HG02623 (cell line): ENCODE results near the gene STEAP1B.
"Not testable (repeated sequence)": the region's sequence is repeated elsewhere in the genome, so short reads cannot be mapped to it uniquely, and the experiment has no call there.

Experiments
- ATAC-seq: cut with Tn5 transposase; IDR thresholded peaks from one replicate; pipeline ENCODE4 v1.9.1; 2021; ENCODE audit warnings: moderate library complexity; ENCODE audit not compliant: unreplicated experiment

STEAP1B gene

DNA sequence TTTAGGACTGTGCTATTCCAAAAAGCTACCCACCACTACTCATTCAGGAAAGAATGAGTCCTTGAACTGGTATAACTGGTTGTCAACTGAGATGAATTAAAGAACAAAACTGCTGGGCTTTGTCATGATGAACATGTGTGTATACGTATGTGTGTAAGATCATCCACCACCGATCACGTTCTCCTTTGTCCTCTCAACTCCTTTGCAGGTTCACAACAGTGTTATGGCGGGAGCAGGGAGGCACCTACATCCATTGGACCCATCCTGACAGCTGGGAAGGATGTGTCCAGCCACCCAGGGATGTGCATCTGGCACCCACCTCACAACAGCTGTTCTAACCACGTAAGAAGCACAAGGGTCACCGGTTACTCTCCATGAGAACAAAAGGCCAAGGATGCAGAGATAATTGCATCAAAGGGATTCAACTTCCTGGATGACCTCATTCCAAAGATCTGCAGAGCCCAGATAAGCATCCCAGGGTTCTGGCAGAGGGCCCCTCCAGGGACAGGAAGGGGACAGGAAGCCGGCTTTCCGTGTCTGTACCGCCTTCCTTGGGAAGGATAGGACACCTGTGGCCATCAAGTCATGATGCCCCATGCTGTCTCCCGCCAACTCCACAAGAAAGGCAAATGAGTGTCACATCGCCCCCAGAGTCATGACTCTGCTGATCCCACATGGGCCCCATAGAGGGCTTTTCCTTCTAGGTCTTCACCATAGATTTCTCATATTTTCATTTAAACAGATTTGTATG is 66.1 kb downstream of the STEAP1B start:
- ATAC-seq = no peak

DNA sequence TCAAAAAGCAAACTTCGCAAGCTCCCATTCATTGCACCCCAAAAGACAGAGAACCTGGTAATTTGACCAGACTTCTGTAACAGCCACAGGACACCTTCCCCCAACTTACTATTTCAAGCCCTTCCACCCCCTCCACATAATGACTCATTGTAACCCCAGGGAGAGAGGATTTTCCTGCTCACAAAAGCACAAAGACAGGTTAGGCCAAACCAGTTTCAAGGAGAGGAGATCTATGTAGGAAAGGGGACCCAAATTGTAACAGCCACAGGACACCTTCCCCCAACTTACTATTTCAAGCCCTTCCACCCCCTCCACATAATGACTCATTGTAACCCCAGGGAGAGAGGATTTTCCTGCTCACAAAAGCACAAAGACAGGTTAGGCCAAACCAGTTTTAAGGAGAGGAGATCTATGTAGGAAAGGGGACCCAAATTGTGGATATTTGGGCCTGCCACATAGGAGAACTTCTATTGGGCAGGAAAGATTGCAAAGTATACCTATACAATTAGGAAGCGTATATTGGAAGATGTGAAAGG is 66.8 kb downstream of the STEAP1B start:
- not testable (repeated sequence) for ATAC-seq

DNA sequence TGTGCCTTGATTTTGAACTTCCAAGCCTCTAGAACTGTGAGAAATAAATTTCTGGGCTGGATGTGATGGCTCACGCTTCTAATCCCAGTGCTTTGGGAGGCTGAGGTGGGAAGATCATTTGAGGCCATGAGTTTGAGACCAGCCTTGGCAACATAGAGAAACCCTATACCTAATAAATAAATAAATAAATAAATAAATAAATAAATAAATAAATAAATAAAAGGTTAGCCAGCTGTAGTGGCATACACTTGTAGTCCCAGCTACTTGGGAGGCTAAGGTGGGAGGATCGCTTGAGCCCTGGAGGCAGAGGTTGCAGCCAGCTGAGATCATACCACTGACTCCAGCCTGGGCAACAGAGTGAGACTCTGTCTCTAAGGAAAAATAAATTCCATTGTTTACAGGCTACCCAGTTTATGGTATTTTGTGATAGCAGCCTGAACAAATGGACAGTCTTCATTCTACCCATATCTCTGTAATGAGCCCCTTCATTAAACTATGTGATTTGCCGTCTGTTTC is 67.7 kb downstream of the STEAP1B start:
- no peak for ATAC-seq

DNA sequence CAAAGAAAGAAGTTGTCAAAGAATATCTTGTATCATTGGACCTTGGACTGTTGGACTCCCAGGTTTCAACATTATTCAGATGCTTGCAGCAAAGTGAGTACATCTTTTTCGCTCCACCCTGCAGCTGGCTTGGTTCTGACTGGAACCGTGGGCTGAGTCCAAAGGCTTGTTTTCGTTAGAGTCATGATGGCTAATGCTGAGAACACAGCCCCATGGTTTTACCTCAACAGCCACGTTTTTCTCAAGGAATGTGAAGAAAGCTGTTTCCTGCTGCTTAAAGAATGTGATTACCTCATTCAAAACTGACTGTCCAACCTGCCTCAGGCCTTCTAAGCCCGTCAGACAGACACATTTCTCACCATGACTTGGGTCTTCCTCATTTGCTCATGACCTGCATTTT is 69.5 kb downstream of the STEAP1B start:
- no peak for ATAC-seq

DNA sequence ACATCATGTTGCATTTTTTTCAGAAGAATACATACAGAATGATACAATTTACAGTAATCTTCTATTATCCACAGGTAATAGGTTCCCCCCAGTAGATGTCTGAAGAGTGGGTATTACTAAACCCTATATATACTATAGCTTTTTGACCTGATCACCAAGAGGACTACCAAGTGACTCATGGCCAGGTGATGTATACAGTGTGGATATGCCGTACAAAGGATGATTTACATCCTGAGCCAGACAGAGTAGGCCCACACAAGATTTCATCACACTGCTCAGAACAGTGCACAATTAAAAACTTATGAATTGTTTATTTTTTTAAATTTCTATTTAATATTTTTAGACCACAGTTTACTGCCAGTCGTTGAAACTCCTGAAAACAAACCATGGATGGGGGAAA is 70.6 kb downstream of the STEAP1B start:
- no peak for ATAC-seq

DNA sequence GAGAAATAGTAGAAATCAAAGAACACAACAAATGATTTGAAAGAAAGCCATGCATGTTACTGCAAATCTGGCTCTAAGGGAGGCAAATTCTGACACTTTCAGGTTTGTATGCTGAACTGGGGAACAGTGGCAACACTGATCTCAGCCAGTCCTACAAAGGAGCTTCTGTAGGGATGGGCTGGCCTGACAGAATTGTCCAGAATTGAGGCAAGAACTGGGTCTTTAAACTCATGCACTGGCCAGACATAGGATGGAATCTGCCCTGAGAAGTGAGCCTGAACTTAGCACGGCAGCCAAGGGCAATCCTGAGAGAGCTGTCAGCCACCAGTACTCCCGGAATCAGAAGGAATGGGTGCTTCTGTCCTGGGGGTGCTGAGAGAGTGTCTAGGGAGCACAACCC is 72.1 kb downstream of the STEAP1B start:
- no peak for ATAC-seq

DNA sequence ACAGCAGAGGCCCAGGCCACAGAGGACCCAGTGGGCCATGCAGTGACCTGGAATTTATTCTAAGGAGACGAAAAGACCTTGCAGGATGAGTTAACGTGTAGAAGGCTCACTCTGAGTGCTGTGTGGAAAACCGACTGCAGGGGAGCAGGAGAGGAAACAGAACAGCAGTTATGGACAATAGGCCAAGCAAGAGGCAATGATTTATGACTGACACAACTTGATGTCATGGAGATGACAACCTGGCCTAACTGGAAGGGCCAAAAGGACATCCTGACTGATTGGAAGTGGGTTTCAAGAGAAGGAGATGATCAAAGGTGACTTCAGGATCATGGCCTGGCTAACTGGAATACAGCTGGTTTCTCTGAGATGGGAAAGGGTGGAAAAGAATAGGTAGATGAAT is 72.9 kb downstream of the STEAP1B start:
- ATAC-seq = no peak

DNA sequence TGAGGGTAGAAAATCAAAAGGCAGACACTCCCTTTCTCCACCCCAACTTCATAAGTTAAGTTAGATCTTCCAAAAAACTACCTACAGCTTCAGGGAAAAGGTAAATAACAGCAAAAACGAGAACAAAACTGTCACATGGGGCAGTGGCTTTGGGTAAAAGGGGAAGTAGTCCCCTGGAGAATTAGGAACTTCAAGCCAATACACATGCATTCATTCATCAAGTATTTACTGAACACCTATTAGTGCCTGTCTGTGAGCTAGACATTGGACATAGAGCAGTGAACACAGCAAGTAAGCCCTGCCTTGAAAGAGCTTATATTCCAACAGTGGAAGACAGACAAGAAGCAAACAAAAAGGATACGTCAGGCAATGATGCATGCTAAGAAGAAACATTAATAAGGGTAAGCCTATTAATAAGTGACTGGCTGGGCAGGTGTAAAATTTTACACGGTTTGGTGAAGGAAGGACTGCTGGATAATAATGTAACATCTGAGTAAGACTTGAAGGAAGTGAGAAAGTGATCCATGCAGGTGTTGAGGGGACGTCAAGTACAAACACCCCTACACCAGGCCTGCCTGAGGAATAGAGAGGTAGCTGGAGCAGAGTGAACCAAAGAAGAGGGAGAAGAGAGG is 73.4 kb downstream of the STEAP1B start:
- peak; percentile 69 for ATAC-seq

DNA sequence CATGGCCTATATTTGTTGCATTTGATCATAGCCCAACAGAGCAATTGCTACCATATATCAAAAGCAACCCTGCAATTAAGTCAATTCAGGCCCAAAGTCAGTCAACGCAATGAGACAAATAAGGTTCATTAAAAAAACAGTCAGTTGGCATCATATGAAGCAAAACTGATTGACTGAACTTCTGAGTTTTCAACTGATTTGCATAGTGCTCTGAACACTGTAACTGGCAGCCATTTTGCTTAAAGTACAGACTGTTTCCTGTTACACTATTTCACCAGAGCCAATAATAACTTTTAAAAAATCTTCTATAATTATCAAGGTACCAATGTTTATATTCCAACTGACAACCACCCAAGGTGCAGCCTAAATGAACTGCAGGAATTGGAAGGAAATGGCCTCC is 74.6 kb downstream of the STEAP1B start:
- ATAC-seq = no peak

DNA sequence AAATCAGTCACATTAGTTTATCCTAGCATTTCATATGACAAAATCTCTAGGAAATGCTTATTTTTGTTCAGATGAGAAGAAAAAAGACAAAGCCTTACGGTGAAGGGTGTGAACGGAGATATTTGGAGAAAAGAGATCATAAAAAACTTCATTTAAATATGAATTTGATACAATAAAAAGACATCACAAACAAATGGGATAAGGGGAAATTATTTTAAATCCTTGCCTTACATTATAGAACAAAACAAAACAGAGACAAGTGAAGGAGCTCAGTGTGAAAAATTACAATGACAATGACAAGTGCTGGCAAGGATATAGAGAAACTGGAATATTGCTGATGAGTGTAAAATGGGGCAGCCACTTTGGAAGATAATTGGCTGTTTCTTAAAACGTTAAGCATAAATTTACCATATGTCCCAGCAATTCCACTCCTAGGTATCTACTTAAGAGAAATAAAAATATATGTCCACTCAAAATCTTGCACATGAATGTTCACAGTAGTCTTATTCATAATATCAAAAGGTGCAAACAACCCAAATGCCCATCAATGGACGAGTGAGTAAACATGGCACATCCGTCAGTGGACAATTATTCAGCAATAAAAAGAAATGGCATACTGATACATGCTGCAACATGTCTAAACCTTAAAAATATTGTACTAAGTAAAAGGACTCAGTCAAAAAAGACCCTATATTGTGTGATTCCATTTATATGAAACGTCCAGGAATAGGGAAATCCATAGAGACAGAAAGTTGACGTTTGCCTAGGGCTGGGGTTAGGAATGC is 77.0 kb downstream of the STEAP1B start:
- no peak for ATAC-seq

DNA sequence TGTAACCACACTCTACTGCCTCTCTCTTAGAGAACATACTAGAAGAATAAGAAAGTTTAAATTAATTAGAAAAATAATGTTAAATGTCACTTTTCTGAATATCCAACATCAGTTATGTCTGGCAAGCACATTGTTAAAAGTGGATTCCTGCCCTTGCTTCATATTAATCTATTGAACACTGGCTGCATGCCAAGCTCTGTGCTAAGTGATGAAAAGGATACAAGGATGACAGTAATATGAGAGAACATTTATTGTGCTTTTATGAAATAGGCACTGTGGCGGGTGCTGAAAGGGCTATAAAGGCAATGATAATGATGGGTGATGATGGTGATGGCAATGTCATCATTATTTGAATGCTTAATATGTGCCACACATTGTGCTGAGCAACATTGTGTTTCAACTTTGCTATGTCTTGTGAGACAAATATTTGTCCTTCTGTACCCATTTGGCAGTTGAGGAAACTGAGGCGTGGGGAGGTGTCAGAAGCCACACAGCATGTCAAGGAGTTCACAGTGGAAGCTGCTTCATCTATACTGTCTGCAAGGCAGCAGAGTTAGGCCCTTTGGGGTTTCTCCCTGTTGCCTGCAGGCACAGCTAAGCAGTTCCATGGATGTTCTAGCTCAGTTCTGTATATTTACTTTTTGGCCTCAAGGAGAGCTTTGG is 78.9 kb downstream of the STEAP1B start:
- no peak for ATAC-seq

DNA sequence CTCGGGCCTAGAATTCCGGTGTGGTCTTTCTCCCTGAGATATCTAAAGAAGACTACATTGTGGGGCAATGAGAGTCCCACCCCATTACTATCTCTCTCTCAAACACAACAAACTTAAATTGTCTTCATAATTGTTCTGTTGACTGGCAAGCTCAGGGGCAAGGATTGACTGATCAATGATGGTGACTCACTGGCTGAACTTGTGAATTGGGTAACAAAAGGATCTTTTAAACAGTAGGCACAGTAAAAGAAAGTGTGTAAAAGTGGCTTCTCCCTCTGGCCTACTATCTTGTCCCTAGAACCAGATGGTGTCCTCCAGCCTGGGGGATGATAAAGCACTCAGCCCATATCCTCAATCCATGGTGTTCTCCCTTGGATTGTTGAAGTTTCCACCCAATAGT is 80.0 kb downstream of the STEAP1B start:
- no peak for ATAC-seq

DNA sequence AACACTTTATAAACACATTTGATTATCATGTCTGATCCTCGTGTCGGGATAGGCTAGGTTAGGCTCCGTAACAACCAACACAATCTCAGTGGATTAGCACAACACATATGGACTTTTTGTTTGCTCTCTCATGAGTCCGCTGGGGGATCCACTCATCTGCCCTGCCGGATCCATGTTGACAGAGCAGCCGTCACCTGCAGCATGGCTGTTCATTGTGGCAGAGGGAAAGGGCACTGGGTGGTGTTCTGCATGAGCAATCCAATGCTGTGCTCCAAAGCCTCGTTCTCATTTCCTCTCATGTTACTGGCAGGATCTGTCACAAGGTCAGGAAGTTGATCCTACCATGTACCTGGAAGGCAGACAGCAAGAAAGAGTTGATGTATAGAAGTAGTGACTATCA is 80.5 kb downstream of the STEAP1B start:
- ATAC-seq = no peak

DNA sequence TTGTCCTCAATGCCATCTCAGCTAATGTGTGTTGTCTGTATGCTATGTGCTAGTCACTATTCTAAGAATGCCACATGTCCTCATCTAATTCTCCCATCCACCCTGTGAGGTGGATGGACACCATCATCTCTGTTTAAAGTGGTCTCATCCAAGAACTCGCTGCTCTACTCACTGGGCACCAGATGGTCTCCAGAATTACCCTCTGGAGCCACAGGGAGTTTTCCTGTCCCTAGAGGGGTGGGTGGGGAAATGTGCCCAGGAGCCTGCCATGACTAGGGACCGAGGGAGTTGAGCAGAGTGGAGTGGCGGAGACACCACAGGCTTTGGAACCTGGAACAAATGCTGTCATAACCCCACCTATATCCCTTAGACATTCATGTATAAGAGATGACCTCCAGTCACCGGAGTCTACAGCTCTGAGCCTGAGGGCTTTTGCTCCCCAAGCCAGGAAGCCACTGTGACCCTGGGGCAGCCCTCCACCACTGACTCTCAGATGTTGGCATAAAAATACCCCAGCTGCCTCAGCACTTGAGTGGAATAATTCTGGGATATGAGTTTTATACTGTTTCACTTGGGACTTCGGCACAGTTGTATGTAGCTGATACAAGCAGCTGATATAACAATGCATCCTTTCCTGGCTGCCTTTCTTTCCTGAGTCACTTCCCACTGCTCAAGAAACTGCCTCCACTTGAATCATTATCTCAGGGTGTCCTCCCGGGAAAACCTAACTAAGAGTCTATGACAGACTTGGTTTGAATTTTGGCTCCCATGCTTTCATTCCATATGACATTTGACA is 81.5 kb downstream of the STEAP1B start:
- ATAC-seq = no peak

DNA sequence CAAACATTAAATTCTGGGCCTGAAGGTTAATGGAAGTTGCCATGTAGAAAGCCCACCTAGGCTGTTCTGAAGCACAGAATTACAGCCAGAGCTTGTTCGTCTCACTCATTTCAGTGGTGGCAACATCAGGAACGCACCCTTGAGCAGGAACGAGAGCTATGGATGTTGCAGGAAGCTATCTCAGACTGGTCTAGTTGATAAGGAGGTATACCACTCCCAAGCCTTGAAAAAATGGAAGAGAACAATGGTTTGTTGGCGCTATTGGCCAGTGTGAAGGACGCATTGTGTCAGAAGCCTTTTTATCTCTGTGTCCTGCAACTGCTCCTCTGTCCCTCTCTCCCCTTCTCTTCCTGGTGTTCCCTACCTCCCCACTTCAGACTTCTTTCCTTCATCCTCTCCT is 82.1 kb downstream of the STEAP1B start:
- ATAC-seq = no peak

DNA sequence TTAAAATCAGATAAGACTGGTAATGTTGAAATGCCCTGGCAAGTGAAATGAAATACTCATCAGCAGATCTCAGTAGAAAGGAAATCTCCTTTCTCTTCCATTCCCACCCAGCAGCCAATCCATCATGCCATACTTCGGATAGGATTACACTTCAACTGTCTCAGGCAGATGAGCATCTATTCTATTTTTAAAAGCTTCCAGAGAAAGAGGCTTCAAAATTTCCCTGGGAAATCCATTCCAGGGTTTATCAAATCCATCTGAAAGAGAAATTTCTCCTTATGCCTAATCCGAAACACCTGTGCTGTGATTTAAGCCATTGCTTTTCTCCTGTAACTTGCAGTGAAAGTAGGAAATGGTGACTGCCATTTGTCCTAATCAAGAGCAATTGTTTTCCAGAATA is 82.6 kb downstream of the STEAP1B start:
- ATAC-seq = no peak

DNA sequence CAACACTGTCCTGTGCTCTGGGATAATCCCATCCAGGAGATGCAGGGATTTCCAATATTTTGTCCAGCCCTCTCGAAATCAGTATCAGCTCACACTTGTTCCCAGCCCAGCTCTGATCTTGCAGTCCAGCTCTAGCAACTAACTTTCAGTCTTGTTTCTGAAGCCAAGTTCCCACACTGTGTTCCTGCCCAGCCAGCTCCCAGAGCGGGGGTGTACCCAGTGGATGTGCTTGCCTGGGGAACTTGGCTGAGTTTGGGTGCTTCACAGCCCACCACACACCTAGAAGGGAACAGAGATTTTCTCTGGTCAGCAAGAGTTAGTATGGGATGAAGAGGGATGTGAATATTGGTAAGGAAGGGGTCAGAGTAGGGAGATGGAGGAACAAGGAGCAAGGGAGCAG is 85.6 kb downstream of the STEAP1B start:
- no peak for ATAC-seq

DNA sequence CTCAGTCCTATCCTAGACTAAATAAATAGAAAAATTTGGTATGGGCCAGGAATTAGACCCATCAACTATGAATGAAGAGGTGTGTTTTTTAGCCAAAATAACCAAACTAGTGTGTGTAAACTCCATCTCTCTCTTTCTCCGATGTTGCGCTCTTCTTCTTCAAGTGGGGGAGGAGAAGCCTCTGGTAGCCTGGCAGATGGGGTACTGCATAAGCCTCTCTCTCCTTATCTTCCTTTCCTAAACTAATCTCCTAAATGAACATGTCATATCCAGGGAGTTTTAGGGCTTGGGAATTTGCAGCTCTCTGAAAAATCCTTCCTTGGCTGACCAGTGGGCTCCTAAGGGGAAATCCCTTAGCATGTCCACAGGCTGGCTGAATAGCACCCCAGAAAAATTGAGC is 86.8 kb downstream of the STEAP1B start:
- no peak for ATAC-seq

DNA sequence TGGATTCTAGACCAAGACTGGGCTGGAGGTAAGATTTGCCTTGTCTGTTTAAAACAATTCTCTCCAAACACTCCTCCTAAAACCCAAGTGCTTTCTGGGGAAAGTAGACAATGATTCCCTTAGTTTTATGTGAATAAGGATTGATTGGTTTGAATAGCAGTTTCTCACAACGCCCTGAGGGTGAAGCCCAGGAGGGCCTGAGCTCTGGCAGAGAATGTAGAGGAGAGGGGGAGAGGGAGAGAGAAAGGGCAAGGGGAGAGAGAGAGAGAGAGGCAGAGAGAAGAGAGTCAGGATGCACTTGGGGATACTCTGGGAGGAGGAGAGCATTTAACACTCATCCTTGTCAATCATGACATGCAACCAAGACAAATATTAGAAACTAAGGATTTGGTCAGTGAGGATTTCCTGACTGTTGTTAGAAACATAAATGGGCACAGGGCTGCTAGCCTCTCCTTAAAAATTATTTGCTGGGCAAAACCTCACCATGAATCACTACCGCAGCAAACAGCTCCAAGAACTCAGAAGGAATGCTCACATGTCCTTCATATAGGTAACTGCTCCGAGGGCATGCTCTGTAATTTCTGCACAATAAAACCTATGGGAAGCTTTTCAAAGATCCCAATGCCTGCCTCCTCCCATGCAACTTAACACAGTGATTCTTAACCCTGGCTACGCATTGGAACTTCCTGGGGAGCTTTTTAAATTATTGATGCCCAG is 87.9 kb downstream of the STEAP1B start:
- no peak for ATAC-seq

DNA sequence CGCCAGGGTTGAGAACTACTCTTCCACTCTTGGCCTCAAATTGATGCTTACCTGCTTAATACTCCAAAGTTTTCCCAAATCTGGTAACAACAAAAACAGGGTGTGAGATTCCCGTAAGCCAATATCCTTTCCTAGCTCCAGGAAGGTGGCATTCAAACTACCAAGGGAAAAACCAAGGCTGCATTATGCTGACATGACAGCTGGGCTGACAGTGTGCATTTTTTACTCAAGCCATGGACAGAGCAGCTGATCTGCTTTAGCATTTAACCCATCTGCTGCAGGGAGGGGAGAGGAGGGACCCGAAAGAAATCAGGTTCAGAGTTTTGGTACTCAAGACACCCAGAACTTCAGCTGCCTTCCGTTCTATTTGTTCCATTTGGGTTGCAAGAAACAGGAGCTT is 93.3 kb downstream of the STEAP1B start:
- no peak for ATAC-seq
